GM23338 (cell line): ENCODE measurements around the gene TTC39A. TPM values are rescaled to one million over a fixed set of nuclear protein-coding genes. Genes with fewer than 3 reads are reported as not detected.

Source experiments
- CREB1 ChIP-seq: fragments of 250-450 bp; sonication (Bioruptor Pico); IDR thresholded peaks from 2 replicates; pipeline ENCODE4 v1.5.0; 2020; ENCODE audit warnings: low read depth, mild to moderate bottlenecking, moderate library complexity
- JUNB ChIP-seq: IDR thresholded peaks from one replicate; pipeline ENCODE4 v1.6.1; 2016; ENCODE audit warnings: antibody characterized with exemption; ENCODE audit not compliant: unreplicated experiment
- NANOG ChIP-seq: IDR thresholded peaks from 2 replicates; pipeline ENCODE4 v1.6.1; 2016; ENCODE audit warnings: antibody characterized with exemption, borderline replicate concordance
- POLR2AphosphoS5 ChIP-seq: IDR thresholded peaks from 2 replicates; pipeline ENCODE4 v1.6.1; 2016; ENCODE audit warnings: antibody characterized with exemption, low read depth
- REST ChIP-seq: IDR thresholded peaks from one replicate; pipeline ENCODE4 v1.6.1; 2018; ENCODE audit warnings: antibody characterized with exemption; ENCODE audit not compliant: unreplicated experiment
- ZNF462 ChIP-seq: fragments of 250-450 bp; sonication (Bioruptor Pico); IDR thresholded peaks from 2 replicates; pipeline ENCODE4 v1.5.0; 2020; ENCODE audit warnings: mild to moderate bottlenecking, moderate library complexity
- polyA plus RNA-seq: library from polyadenylated mRNA; unstranded; fragments of >200 nt; fragmentation: Nextera tagmentation; extraction: Ambion mirVana; gene quantifications from 2 replicates; pipeline ENCODE4 v1.2.1, GENCODE V29; 2016
- total RNA-seq: library from RNA; depleted of rRNA; stranded (reverse); fragments of >200 nt; shearing (Covaris generic); gene quantifications from 2 replicates; pipeline ENCODE4 v1.2.3, GENCODE V29; 2014

The TTC39A gene
- total and polyA plus RNA-seq, 2 experiments from 2014 or later: 2.3 to 7.1 TPM

- TF ChIP-seq REST (no peak), CREB1 (CRISPR knock-in tag) (no peak), NANOG (no peak), JUNB (no peak), POLR2AphosphoS5 (no peak), ZNF462 (CRISPR knock-in tag) (no peak)
Measured at GRCh38 chr1:51281807-51282206, 48.6 kb downstream of the TTC39A start (continued).
